IPS-20b (cell line): Measurements from ENCODE around the gene CHST3.

Experiments used
- H3K27ac ChIP-seq: one replicate; pipeline ENCODE4 v1.5.1; 2013; ENCODE audit warnings: low read length
- H3K27me3 ChIP-seq: 2 replicates; pipeline ENCODE4 v1.6.1; 2013; ENCODE audit warnings: mild to moderate bottlenecking, low read length, inconsistent platforms; ENCODE audit not compliant: insufficient read depth
- H3K36me3 ChIP-seq: 2 replicates; pipeline ENCODE4 v1.6.1; 2013; ENCODE audit warnings: low read depth, mild to moderate bottlenecking, inconsistent platforms, low read length, moderate library complexity; ENCODE audit not compliant: insufficient read depth
- H3K4me1 ChIP-seq: 2 replicates; pipeline ENCODE4 v1.6.1; 2013; ENCODE audit warnings: mild to moderate bottlenecking, control low read depth, inconsistent platforms, low read length, moderate library complexity; ENCODE audit not compliant: insufficient read depth
- H3K4me3 ChIP-seq: 2 replicates; pipeline ENCODE4 v1.5.1; 2013; ENCODE audit warnings: mild to moderate bottlenecking, low read length, inconsistent platforms
- H3K9ac ChIP-seq: 2 replicates; pipeline ENCODE4 v1.6.1; 2013; ENCODE audit warnings: low read depth, mild to moderate bottlenecking, inconsistent platforms, low read length, moderate library complexity
- H3K9me3 ChIP-seq: 2 replicates; pipeline ENCODE4 v1.6.1; 2013; ENCODE audit warnings: mild to moderate bottlenecking, low read depth, low read length, inconsistent platforms; ENCODE audit not compliant: insufficient read depth

Gene CHST3

GRCh38 chr10:71969929-71970328 lies 5.7 kb downstream of the CHST3 start:
- no peak overlapping the region for H3K27ac ChIP-seq
- peaks cover 19% of the 10 kb centered on the region for H3K27me3 ChIP-seq
- no peaks in the 10 kb centered on the region for H3K9me3 ChIP-seq
- peaks cover 6% of the 10 kb centered on the region; the same call in 1 of the 2 replicates for H3K4me1 ChIP-seq
- H3K9ac ChIP-seq: no peak overlapping the region
- no peaks in the 10 kb centered on the region for H3K36me3 ChIP-seq
- no peak overlapping the region for H3K4me3 ChIP-seq

GRCh38 chr10:71970331-71970730 lies 6.1 kb downstream of the CHST3 start:
- no peaks in the 10 kb centered on the region for H3K36me3 ChIP-seq
- H3K4me1 ChIP-seq: peaks cover 5% of the 10 kb centered on the region; the same call in 1 of the 2 replicates
- H3K9ac ChIP-seq: no peak overlapping the region
- no peaks in the 10 kb centered on the region for H3K9me3 ChIP-seq
- H3K27ac ChIP-seq: no peak overlapping the region
- H3K4me3 ChIP-seq: no peak overlapping the region
- H3K27me3 ChIP-seq: peaks cover 15% of the 10 kb centered on the region

DNA sequence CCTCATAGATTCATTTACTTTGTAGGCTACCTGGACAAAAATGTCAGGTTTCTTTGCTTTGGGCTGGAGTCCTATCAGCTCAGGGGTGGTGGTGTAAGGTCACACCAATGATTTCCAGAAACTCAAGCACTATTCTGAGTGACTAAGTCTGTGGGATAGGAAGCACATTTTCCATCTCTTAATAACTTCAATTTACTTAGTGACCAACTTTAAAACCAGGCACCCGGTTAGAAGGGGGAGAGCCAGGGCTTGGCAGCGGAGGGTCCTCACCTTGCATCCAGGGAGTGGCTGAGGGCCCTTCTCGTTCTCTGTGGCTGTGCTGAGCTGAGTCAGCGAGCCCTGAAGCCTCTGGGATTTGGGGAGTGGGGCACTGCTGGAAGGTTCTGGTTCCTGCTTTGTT lies 6.7 kb downstream of the CHST3 start:
- Histone ChIP-seq H3K9me3 (no peaks in the 10 kb centered on the region), H3K4me3 (no peak overlapping the region), H3K27me3 (peaks cover 10% of the 10 kb centered on the region), H3K4me1 (no peaks in the 10 kb centered on the region; the same call in 1 of the 2 replicates), H3K9ac (no peak overlapping the region), H3K27ac (no peak overlapping the region), H3K36me3 (no peaks in the 10 kb centered on the region)

DNA sequence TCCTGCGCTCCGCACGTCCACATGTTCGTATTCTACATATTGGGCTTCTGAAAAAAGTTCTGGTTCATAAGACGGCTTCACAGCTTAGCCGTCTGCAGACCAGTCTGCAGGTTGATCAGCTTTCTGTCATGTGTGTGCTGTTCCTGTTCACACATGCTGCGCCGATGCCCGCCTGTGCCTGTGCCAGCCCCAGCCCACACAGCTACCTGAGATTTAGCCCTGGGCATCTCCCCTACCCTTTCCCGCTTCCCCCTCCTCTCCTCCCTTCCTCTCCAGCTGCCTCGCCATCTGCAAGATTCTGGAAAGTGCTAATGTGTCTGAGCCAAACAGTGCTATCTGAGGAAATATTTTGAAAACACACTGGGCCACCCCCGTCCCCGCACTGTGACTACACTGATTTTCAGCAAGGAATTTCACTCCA lies 7.1 kb downstream of the CHST3 start:
- Histone ChIP-seq H3K4me3 (no peak overlapping the region), H3K36me3 (no peaks in the 10 kb centered on the region), H3K27ac (no peak overlapping the region), H3K27me3 (peaks cover 5% of the 10 kb centered on the region; the same call in 1 of the 2 replicates), H3K9me3 (no peaks in the 10 kb centered on the region), H3K4me1 (no peaks in the 10 kb centered on the region), H3K9ac (no peak overlapping the region)

DNA sequence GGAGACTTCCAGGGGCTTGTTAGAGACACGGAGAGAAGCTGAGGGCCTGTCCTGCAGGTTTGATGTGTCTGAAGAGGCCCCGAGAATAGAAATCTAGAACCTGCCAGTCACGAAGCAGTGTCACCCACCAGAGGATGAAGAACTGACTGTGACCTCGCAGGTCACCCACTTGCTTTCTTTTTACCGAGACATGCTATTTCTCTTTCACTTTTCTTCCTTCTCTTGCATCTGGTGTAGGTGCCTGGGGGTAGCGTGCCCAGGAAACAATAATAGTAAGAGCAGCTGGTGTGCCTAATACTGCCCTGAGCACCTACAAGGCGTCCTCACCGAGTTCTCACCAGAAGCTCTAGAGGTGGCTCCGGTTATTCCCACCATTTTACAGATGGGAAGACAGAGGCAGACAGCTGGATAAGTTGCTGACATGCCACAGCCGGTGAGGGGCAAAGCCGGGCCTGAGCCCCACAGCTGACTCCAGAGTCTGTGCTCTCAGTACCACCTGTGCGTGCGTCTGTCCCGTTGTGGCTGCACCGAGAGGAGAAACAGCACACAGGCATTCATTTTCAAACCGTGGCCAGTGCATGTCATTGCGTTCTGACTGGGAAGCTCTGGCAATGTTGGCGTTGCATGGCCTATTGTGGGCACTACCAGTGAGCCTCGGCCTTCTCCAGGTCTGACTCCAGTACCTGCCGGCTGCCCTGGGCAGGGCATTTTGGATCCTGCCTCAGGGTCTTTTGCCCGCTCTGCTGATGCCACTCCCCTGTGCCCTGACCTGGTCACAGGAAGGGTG lies 7.8 kb downstream of the CHST3 start:
- H3K4me1 ChIP-seq: no peaks in the 10 kb centered on the region
- no peaks in the 10 kb centered on the region for H3K9me3 ChIP-seq
- H3K9ac ChIP-seq: no peak overlapping the region
- H3K27ac ChIP-seq: no peak overlapping the region
- H3K36me3 ChIP-seq: no peaks in the 10 kb centered on the region
- H3K4me3 ChIP-seq: no peak overlapping the region
- H3K27me3 ChIP-seq: no peaks in the 10 kb centered on the region

- Histone ChIP-seq H3K27me3 (no peaks in the 10 kb centered on the region), H3K4me1 (no peaks in the 10 kb centered on the region), H3K27ac (no peak overlapping the region), H3K36me3 (no peaks in the 10 kb centered on the region), H3K9me3 (no peaks in the 10 kb centered on the region), H3K9ac (no peak overlapping the region), H3K4me3 (no peak overlapping the region)
Measured at GRCh38 chr10:71972746-71973695, 8.8 kb downstream of the CHST3 start.

DNA sequence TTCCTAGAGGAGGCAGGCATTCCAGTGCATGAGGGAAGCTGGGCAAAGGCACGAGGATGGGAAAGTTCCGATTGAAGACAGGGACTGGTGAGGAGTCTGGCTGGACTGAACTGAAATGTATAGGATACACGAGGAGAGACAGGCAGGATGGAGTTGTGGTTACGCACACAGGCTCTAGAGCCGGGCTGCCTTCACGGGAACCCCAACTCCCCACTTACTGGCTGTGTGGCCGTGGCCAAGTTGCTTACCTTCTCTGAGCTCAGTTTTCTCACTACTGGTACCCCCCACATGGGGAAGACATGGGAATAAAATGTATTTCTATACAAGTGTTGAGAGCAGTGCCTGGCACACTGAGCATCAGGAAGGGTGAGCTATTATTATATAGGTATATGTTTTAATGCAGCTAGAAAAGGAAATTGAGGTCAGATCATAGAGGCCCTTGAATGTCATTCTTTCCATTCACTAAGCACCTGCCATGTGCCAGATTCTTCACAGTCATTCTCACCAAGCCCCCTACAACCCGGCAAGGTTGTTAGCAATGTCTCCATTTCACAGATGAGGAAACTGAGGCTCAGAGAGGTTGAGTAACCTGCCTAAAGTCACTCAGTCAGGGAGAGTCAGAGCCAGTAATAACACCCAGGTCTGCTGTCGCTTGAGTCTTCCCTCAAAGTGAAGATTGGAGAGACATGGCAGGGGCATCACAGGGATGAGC lies 9.7 kb downstream of the CHST3 start:
- Histone ChIP-seq H3K27ac (no peak overlapping the region), H3K4me1 (0 out of 2 replicates have a peak, but pooled peaks cover under 1% of the 10 kb centered on the region)

GRCh38 chr10:71974489-71975021 lies 10.4 kb downstream of the CHST3 start:
- no peaks in the 10 kb centered on the region for H3K9me3 ChIP-seq

More for the DNA sequence above, 9.7 kb downstream of the CHST3 start:
- H3K27me3 ChIP-seq: no peaks in the 10 kb centered on the region
- H3K4me3 ChIP-seq: no peak overlapping the region
- no peak overlapping the region for H3K9ac ChIP-seq
- no peaks in the 10 kb centered on the region for H3K9me3 ChIP-seq
- no peaks in the 10 kb centered on the region for H3K36me3 ChIP-seq

GRCh38 chr10:71975087-71975870 lies 11.1 kb downstream of the CHST3 start:
- H3K4me1 ChIP-seq: 0 out of 2 replicates have a peak, but pooled peaks cover 5% of the 10 kb centered on the region
- H3K4me3 ChIP-seq: no peak overlapping the region
- H3K27ac ChIP-seq: no peak overlapping the region
- no peaks in the 10 kb centered on the region for H3K27me3 ChIP-seq
- no peaks in the 10 kb centered on the region for H3K9me3 ChIP-seq
- no peak overlapping the region for H3K9ac ChIP-seq
- no peaks in the 10 kb centered on the region for H3K36me3 ChIP-seq

More at GRCh38 chr10:71974489-71975021, 10.4 kb downstream of the CHST3 start:
- no peak overlapping the region for H3K9ac ChIP-seq
- H3K36me3 ChIP-seq: no peaks in the 10 kb centered on the region
- 0 out of 2 replicates have a peak, but pooled peaks cover 5% of the 10 kb centered on the region for H3K4me1 ChIP-seq
- no peaks in the 10 kb centered on the region for H3K27me3 ChIP-seq
- H3K4me3 ChIP-seq: no peak overlapping the region
- H3K27ac ChIP-seq: no peak overlapping the region

DNA sequence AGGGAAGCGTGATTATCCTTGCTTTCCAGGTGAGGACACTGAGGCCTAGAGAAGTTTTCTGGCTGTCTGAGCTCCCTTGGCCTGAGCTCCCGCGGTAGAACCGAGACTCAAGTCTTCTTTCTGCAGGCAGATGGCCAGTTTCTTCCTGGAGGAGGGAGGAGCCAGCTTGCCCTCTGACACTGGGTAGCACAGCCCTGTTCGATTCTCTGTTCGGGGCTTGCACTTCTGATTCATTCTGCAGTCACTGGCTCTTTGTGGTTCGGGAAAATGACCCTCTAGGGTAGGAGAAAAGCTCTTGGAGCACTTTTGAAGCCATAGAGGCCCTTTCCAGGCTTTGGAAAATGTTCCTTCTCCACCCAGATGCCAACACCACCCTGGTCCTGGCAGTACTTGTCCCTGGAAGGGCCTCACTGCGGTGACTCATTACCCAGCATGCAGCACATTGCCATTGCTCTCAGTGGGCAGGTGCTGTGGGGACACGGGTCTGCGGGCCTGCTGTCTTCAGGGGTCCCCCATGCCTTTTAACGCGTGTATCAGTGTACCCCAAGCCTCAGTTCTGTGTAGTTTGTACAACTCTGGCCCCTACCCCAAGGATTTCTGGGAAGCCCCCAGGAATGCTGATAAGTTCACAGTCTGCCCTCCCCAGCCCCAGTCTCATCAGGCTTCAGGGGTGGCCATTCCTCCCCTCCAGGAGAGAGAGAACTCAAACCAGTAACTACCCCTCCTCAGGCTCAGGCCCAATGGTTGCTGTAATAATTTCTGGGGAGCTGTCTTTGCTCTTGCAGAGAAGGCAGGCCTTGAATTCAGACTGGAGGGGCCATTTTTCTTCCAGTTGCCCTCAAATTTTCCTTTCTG lies 11.9 kb downstream of the CHST3 start:
- Histone ChIP-seq H3K27ac (no peak overlapping the region), H3K9me3 (no peaks in the 10 kb centered on the region), H3K9ac (no peak overlapping the region), H3K27me3 (no peaks in the 10 kb centered on the region), H3K36me3 (no peaks in the 10 kb centered on the region), H3K4me1 (0 out of 2 replicates have a peak, but pooled peaks cover 5% of the 10 kb centered on the region), H3K4me3 (no peak overlapping the region)
